Measurements from ENCODE around the gene OMA1.
"Not testable (repeated sequence)": the region's sequence is repeated elsewhere in the genome, so short reads cannot be mapped to it uniquely, and the experiment has no call there.

Gene OMA1

GRCh38 chr1:58524353-58524945, 22.1 kb downstream of the OMA1 start:
- DNase-seq = no peak

DNA sequence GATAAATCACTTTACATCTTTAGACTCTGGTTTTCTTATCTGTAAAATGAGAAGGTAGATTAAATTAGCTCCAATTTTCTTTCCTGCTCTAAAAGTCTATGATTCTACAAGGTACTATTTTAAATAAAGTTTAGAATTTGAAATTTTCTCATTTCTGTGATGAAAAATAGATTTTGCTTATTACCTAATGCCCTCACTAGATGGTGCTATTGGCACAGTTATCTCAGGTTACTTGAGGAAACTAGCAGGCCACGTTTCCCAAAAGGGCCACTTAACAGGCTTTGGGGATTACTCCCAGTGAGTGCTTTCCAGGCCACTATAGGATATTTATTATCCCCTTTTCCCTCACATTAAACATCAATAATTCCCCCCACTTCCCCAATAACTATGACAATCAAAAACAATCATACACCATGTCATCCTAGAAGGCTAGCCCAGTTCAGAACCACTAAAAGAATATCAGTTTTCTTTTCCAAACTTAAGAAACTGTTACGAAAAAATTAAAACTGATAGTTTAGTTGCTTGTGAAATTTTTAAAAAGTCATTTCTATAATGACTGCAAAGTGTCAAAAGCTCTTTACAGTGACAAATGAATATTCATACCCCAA, 30.6 kb downstream of the OMA1 start:
- DNase-seq = peak; percentile 59

GRCh38 chr1:58513956-58514355, 32.6 kb downstream of the OMA1 start:
- DNase-seq = no peak

GRCh38 chr1:58508629-58509028, 37.9 kb downstream of the OMA1 start:
- DNase-seq = no peak

- DNase-seq = no peak
Observed at GRCh38 chr1:58505286-58505685, 41.2 kb downstream of the OMA1 start.

- DNase-seq = no peak
Observed at GRCh38 chr1:58502519-58502918, 44.0 kb downstream of the OMA1 start.

DNA sequence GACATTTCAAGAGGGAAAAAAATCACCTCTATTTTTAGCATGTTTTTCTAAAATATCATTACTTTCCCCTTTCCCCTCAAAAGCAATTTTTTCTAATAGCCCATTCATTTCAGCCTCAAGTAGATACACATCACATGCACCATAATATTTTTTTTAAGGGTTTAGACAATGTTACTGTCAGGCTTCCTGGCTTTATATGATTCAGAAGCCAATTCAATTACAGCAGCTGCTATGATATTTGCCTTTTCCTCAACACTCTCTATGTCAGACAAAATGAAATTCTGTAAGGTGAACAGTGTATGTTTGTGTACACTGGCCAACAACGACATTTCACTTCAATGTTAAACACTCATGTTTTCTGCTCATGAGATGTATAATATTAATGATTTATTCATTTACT, 46.5 kb downstream of the OMA1 start:
- peak; percentile 46 for DNase-seq

GRCh38 chr1:58497499-58497898, 49.0 kb downstream of the OMA1 start:
- no peak for DNase-seq

DNA sequence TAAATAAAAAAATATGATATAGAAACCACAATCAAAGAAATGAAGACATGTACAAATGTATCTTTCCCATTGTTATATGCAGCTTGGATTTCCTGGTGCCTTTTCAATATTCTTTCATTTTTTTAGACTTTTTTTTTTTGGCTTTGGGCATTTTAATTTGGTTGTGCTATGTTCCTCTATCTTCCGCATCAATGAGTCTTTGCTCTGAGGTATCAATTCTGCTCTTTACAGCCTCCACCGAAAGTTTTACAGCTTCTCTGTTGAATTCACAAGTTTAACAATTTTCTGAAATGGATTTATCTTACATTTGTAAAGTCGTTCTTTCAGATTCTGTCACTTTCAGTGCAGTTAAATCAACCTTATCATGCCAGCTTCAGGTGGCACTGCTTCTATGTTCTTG, 50.5 kb downstream of the OMA1 start:
- DNase-seq = no peak

GRCh38 chr1:58488914-58489313, 57.6 kb downstream of the OMA1 start:
- not testable (repeated sequence) for DNase-seq

- DNase-seq = no peak
Observed at GRCh38 chr1:58487002-58487401, 59.5 kb downstream of the OMA1 start.

- DNase-seq = no peak
Observed at GRCh38 chr1:58481962-58482361, 64.6 kb downstream of the OMA1 start.

DNA sequence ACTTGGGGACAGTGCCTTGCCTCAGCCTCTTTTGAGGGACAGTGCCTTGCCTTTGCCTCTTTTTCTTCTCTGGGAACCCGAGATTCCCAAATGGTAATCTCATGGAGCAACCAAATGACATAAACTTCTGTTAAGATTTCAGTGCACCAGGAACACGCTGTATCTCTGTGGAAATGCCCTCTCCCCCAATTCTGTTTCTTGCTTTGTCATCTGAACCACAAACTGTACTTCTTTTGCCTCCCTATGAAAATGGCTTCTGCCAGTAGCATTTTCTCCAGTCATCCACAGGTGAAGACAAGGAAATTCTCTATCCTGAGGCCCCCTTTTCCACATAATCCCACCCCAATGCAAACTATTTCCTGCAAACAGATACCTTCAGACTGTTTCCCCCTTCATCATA, 66.3 kb downstream of the OMA1 start:
- DNase-seq = no peak

DNA sequence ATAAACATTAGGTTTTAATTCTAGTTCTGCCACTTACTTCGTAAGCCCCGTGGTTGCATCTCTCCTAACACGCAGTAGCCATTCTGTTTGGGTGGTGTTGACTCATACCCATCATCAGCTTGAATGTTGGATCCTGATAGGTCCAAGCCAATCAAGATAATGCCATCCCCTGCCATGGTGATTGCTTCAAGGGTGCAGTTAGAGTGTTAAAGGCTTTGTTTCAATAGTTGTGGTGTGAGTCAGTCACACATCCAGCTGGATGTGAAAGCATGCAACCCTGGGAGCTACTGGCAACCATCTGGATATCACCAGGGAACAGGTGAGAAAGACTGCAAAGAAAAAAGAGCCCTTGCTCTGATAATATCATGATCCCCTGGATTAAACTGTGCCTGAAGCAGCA, 69.1 kb downstream of the OMA1 start:
- DNase-seq = no peak

DNA sequence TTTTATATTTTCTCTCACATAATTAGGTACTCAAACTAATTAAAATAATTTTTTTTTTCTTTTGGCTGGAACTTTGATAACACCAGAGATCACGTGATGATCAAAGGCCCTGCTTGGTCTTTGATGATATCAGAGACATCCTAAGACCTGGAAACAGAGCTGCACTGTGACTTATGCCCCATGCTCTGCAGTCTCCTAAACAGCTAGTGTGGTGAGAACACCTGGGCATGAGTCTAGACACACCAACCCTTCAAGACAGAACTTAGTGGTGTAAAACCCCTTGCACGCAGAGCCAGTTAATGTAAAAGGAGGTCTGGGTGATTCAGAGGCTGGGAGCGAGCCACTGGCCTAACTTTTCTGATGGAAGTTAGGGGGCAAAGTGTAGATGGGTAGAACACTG, 70.3 kb downstream of the OMA1 start:
- DNase-seq = no peak

- DNase-seq = no peak
Observed at GRCh38 chr1:58469476-58469875, 77.0 kb downstream of the OMA1 start.

DNA sequence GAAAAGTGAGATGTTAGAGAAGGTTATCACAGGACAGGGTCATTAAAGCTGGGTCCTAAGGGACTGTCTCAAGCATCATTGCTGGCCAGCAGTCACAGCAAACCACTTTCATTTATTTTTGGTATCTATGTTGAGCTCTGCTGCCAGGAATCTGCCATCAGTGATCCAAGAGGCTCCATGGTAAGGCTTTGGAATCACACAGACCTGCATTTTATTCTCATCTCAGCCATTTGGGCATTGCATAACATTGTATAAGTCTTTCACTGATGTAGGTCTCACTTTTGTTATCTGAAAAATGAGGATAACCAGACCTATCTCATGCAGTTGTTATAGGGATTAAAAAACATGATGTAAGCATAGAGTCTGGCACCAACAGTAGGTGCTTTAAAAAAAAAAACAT, 77.5 kb downstream of the OMA1 start:
- DNase-seq = no peak

GRCh38 chr1:58468612-58469011, 77.9 kb downstream of the OMA1 start:
- DNase-seq = no peak

DNA sequence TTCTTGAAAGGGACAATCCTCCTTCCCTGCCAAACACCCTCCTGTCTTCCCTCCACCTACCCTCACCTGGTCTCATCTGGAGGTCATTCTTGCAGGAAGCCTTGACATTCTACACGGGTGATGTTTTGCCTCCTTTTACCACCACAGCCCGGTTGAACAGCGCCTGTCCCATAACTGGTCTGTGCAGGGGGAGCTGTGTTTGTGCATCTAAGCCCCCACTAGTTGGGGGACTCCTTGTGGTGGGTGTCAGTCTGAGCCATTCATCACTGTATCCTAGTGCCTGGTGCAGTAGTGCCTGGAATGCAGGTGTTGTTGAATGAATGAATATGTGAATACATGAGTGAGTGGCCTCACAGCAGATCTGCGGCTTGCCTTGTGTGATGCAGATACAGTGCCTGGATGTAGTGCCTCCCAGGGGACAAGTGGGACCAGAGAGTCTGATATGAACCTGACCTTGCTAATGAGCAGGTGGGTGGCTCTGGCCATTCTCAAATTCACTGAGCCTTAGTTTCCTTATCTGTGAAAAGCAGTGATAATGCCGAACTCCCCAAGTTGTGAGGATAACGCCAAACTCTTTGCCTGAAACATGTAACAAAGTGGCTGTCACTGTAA, 79.8 kb downstream of the OMA1 start:
- no peak for DNase-seq

GRCh38 chr1:58465825-58466629, 80.5 kb downstream of the OMA1 start:
- no peak for DNase-seq

GRCh38 chr1:58465176-58465575, 81.3 kb downstream of the OMA1 start:
- DNase-seq = no peak

DNA sequence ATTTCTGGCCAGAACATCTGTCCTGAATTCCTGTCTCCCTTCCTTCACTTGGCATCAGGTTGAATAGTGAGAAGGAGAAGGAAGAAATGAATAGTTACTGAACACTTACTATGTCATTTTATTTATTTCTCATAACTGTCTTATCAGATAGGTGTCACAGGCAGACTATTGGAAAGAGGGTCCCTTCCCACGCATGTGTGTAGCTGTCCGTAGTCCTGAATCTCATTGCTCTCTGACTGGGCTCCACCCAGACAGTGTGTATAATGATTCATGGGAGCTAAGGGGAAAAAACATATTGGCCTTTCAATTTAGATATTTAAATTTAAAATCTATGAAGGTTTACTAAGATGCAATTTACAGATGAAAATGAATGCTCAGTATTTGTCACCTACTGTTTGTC, 86.1 kb downstream of the OMA1 start:
- DNase-seq = no peak

GRCh38 chr1:58459911-58460310, 86.6 kb downstream of the OMA1 start:
- no peak for DNase-seq

- no peak for DNase-seq
Observed at GRCh38 chr1:58457023-58457635, 89.4 kb downstream of the OMA1 start.

Measured in NCI-H1105 treated with DMSO at 0.1 percent for 48 hours (cell line).